HG03442 (cell line): Measurements from ENCODE around the gene AURKAIP1.
"Not testable (repeated sequence)": the region's sequence is repeated elsewhere in the genome, so short reads cannot be mapped to it uniquely, and the experiment has no call there.

Source experiments
- ATAC-seq: cut with Tn5 transposase; IDR thresholded peaks from one replicate; pipeline ENCODE4 v1.9.1; 2021; ENCODE audit warnings: mild to moderate bottlenecking, moderate library complexity; ENCODE audit not compliant: unreplicated experiment

The AURKAIP1 gene

GRCh38 chr1:1406821-1407635, 32.0 kb upstream of the AURKAIP1 start, which contains the start of gene MRPL20:
TSS of gene MRPL20 (minus strand) at chr1:1407293. CDS start at chr1:1407217, 76 bp downstream.
- peak; percentile 90 for ATAC-seq

GRCh38 chr1:1406101-1406820, 31.3 kb upstream of the AURKAIP1 start:
- ATAC-seq, result no peak

- no peak for ATAC-seq
These were observed 28.6 kb upstream of the AURKAIP1 start for GRCh38 chr1:1403653-1404052.

- not testable (repeated sequence) for ATAC-seq
These were observed 27.9 kb upstream of the AURKAIP1 start for GRCh38 chr1:1402901-1403392.

- ATAC-seq, result no peak
These were observed 27.3 kb upstream of the AURKAIP1 start for GRCh38 chr1:1402072-1402900.

GRCh38 chr1:1401457-1402010, 26.5 kb upstream of the AURKAIP1 start:
- ATAC-seq, result no peak

GRCh38 chr1:1400576-1401456, 25.8 kb upstream of the AURKAIP1 start:
- no peak for ATAC-seq

- no peak for ATAC-seq
These were observed 25.0 kb upstream of the AURKAIP1 start for GRCh38 chr1:1399872-1400575.

GRCh38 chr1:1399187-1399871, 24.3 kb upstream of the AURKAIP1 start, which contains the start of gene CCNL2:
TSS of gene CCNL2 (minus strand) at chr1:1399335. CDS start at chr1:1399306, 29 bp downstream.
- peak; percentile 86 for ATAC-seq

- peak; percentile 12 for ATAC-seq
These were observed 23.7 kb upstream of the AURKAIP1 start for GRCh38 chr1:1398677-1399186.

GRCh38 chr1:1397839-1398523, 23.0 kb upstream of the AURKAIP1 start:
- no peak for ATAC-seq

- no peak for ATAC-seq
These were observed 20.2 kb upstream of the AURKAIP1 start for GRCh38 chr1:1395166-1395565.

GRCh38 chr1:1394116-1394515, 19.1 kb upstream of the AURKAIP1 start:
- ATAC-seq, result no peak

GRCh38 chr1:1393428-1393827, 18.4 kb upstream of the AURKAIP1 start:
- ATAC-seq, result no peak

- ATAC-seq, result no peak
These were observed 18.0 kb upstream of the AURKAIP1 start for GRCh38 chr1:1393014-1393413.

GRCh38 chr1:1391225-1391624, 16.2 kb upstream of the AURKAIP1 start:
- no peak for ATAC-seq

GRCh38 chr1:1390675-1391074, 15.7 kb upstream of the AURKAIP1 start:
- no peak for ATAC-seq

GRCh38 chr1:1388078-1388472, 13.1 kb upstream of the AURKAIP1 start:
- no peak for ATAC-seq
